AG08395 (cell line): ENCODE data around the gene FADS3.
"Not testable (repeated sequence)": the region's sequence is repeated elsewhere in the genome, so short reads cannot be mapped to it uniquely, and the experiment has no call there.

Experiments used
- DNase-seq: peaks from one replicate; pipeline ENCODE4 v3.0.0; 2012; ENCODE audit warnings: mixed read lengths, low spot score

The FADS3 gene

DNA sequence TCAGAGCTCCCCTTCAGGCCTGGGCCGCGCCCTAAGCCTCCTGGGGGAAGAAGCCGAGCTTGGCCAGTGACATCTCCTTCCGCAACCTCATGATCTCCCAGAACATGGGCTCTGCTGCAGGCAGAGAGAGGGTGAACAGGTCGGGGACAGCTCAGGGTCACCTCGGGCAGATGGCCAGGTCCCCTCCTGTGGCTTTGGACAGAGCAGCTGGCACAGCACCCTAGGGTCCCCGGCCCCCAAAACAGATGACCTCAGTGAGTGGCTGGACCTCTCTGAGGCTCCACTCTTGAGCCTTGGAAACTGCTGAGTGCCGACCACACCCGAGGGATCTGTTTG, 6.9 kb upstream of the FADS3 start:
- no peak for DNase-seq

DNA sequence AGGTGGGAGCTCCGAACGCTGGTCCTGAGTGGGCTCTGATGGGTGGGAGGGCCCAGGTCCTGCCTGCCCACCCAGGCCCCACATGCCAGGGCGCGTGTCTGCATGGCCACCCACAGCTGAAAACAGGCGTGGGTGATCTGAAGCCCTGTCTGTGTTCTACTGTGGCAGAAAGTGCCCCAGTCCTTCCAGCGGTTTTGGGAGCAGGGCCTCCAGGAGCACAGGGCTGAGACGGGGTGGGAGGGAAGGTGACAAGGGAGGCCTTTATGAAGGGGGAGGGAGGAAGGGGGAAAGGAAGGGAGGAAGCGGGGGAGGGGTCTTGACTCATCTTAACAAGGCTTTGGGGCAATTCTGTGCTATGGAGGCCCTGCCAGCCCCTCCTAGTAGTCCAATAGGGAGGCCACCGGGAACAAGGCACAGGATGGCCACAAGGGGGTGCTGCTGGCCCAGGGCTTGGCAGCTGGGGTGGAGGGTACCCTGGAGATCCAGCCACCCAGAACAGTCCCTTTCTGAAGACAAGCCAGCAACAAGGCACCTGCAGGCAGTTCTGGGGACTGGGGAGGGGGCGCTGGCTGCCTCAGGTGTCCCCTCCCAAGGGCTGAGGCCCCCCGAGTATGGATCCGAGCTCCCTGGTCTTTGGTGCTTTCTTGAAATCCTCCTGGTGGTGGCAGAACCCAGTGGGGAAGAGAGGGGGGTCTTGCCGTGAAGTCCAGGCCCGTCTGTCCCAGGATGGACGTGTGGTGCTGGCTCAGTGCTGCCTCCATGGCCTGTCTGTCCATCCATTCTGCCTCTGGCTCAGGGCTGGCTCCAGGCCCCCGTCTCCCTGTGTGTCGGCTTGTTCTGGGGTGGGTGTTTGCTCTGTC, 6.3 kb upstream of the FADS3 start:
- DNase-seq = peak; percentile 84

GRCh38 chr11:61896665-61897386, 5.5 kb upstream of the FADS3 start:
- no peak for DNase-seq

DNA sequence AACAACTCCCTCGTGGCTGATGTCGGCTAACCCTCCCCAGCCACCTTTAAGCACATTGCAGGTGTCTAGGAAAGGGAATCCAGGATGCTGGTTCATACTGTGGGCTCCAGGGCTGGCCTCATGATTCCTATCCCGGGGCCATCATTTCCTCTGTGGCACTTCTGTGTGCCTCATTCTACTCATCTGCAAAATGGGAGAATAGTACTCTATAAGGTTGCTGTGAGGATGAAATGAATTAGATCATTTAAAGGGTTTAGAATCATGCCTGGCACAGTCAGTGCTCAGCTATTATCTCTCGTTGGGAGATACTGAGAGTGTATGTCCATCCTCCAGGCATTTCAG, 4.3 kb upstream of the FADS3 start:
- no peak for DNase-seq

- DNase-seq = no peak
These were observed 3.8 kb upstream of the FADS3 start for GRCh38 chr11:61895046-61895717.

DNA sequence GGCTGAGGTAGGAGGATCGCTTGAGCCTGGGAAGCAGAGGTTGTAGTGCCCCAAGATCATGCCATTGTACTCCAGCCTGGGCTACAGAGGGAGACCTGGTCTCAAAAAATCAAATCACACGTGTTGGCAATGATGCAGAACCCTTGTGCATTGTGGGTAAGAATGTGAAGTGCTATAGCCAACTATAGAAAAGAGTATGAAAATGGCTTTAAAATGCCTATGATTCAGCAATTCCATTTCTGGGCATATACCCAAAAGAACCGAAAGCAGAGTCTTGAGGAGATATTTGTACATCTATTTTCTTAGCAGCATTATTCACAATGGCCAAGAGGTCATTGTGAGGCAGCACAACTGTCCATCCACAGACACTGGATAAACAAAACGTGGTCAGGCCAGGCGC, 2.6 kb upstream of the FADS3 start:
- DNase-seq = peak; percentile 58

DNA sequence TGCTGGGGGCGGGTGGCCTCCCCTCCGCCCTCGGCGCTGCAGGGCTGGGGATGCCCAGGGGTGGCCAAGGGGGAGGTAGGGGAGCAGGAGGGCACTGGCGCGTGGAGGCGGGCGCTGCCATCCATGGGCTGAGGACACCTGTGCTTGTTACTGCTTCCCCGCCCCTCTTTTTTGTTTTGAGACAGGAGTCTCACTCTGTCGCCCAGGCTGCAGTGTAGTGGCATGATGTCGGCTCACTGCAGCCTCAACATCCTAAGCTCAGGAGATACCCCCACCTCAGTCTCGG, 683 bp upstream of the FADS3 start:
- DNase-seq = no peak

- DNase-seq = peak; percentile 76
These were observed 615 bp downstream of the FADS3 start for GRCh38 chr11:61890529-61891330.

DNA sequence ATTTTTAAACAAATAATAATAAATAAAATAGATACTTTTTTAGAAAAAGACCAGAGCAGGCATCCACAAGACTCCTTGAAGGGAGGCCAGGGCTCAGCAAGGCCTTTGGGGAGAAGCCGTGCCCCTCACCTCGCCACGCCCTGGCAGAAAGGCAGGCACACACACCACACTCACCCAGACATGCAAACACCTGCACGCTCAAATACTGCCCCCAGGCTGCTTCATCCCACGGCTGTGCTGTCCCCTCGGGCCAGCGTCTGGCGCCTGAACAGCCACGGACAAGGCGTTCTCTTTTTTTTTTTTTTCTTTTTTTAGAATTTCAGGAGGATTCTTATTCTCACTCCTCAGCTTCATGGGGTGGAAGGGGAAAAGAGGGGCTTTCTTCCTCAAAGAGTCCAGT, 1.5 kb downstream of the FADS3 start:
- no peak for DNase-seq

GRCh38 chr11:61888590-61888989, 2.8 kb downstream of the FADS3 start:
- DNase-seq = no peak

DNA sequence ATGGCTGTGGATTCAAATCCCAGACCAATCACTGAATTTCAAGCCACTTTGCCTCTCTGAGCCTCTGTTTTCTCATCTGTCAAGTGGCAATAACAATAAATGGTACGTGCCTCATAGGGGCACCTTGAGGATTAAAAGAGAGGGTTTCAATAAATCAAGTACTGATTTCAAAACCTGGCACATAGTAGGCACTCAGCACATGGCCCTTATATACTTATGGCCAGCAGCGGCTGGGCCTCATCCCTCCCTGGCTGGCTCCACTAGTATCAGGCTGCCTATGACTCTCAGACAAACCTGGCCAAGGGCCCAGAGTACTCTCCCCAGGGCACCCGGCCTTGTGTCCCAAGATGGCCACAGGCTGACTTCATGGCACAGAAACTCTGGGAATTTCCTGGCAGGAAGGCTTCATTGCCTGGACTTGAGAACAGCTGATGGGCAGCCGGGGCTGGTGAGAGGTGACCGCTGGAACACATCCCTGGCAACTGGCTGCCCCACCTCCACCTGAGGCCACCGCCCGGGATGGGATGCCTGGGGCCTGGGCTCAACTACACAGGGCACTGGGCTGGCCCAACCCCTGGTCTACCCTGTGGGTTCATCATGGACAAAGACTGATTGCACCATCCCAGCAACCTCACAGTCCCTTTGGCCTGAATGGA, 3.4 kb downstream of the FADS3 start:
- peak; percentile 92 for DNase-seq

DNA sequence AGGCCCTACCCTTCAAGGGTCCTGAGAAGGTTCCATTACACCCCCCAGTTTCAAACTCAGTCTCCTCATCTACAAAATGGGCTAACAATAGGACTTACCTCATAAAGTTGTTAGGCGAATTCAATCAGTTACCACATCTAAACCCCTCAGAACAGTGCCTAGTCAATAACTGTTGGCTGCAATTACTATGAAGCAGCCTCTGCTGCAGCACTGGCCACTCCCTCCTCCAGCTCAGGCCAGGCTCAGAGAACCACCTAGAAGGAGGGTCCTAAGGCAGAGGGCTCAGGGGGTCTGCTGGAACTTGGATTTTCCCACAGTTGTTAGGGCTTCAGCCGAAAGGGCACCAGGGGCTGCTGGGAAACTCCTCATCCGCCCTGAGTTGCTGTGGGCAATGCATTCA, 4.7 kb downstream of the FADS3 start:
- no peak for DNase-seq

- DNase-seq = no peak
These were observed 5.4 kb downstream of the FADS3 start for GRCh38 chr11:61885784-61886580.

- no peak for DNase-seq
These were observed 6.1 kb downstream of the FADS3 start for GRCh38 chr11:61885166-61885778.

DNA sequence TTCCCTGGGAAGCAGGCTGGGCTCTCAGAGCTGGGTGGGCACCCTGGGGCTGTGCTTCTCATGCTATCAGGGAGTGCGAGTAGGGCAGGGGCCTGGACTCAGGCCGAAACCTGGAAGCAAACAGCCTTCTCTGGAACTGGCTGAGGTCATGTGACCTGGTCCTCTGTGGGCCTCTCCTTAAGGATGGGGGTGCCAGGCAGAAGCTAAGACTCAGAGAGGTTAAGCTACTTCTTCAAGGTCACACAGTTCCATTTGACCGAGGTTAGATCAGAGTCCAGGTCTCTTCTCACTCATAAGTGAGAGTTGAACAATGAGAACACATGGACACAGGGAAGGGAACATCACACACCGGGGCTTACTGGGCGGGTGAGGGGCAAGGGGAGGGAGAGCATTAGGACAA, 7.4 kb downstream of the FADS3 start:
- no peak for DNase-seq

DNA sequence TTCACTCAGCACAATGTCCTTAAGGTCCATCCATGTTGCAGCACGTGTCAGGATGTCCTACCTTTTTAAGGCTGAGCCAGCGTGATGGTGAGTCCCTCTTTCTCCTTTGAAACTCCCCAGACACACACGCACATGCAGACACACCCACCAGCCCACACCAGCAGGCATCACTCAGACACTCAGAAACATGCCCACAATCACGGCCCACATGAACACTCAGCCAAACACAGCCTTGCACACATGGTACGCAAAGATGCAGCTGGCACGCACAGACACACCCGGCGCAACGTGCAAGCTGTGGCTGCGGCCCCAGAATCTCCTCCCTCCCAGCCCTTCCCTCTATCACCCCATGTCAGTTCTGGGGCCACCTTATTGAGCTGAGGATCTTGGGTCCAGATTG, 8.0 kb downstream of the FADS3 start:
- DNase-seq = no peak

- DNase-seq = no peak
These were observed 8.5 kb downstream of the FADS3 start for GRCh38 chr11:61882879-61883278.

- DNase-seq = not testable (repeated sequence)
These were observed 9.1 kb downstream of the FADS3 start for GRCh38 chr11:61882267-61882666.

- no peak for DNase-seq
These were observed 9.9 kb downstream of the FADS3 start for GRCh38 chr11:61881397-61881796.

DNA sequence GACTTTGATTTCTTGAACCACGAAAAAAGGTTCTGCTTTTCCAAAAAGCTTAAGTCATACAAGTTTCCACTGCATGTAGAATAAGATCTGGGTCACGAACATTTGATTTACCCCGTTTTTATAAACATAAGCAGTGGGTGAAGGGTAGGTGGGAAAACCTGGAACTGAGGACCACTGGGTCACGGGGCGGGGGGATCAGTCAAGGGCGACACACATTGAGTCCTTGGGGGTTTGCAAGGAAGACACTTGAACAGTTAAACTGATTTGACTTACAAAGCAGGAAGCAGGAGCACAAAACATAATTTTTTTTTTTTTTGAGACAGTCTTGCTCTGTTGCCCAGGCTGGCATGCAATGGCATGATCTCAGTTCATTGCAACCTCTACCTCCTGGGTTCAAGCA, 10.9 kb downstream of the FADS3 start:
- no peak for DNase-seq

DNA sequence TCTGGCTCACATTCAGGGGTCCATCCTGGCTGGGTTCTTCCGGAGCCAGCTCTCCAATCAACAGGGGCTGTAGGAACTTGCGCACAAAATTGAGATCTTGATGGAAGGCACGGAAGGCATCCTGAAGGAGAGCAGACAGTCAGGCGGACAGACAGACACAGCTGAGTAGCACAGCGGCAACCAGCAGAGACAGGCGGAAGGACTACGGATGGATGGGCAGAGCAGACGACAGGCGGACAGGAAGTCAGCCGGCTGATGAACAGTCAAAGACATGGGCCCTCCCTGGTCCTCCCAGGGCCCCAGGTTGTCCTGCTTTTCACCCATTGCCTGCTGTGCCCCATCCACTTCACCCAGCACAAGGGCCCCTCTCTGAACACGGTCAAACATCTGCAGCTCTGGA, 11.3 kb downstream of the FADS3 start:
- DNase-seq = no peak
